Activated CD8-positive, alpha-beta memory T cell treated with anti-CD3 and anti-CD28 coated beads for 48 hours (primary cell): ENCODE data around the gene KLHL41.
"Not testable (repeated sequence)": the region's sequence is repeated elsewhere in the genome, so short reads cannot be mapped to it uniquely, and the experiment has no call there.

Experiments
- DNase-seq, 3 experiments: peaks; one replicate each; pipeline ENCODE4 v3.0.0-alpha.2; 2020; ENCODE audit warnings: low read depth in 2 of 3, low spot score in 2 of 3

The KLHL41 gene

DNA sequence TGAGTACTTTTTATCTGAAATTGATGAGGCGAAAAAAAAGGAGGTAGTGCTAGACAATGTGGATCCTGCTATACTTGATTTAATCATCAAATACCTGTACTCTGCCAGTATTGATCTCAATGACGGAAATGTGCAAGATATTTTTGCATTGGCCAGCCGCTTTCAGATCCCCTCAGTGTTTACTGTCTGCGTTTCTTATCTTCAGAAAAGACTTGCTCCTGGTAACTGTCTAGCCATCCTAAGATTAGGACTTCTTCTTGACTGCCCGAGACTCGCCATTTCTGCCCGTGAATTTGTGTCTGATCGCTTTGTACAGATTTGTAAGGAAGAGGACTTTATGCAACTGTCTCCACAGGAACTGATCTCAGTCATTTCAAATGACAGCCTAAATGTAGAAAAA, 453 bp downstream of the KLHL41 start:
- no peak for DNase-seq

DNA sequence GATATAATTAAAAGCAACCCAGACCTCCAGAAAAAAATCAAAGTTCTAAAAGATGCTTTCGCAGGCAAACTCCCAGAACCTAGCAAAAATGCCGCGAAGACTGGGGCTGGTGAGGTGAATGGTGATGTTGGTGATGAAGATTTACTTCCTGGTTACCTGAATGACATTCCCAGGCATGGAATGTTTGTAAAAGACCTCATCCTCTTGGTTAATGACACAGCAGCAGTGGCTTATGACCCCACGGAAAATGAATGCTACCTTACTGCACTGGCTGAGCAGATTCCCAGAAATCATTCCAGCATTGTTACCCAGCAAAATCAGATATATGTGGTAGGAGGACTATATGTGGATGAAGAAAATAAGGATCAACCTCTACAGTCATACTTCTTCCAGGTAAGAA, 994 bp downstream of the KLHL41 start:
- DNase-seq: no peak

DNA sequence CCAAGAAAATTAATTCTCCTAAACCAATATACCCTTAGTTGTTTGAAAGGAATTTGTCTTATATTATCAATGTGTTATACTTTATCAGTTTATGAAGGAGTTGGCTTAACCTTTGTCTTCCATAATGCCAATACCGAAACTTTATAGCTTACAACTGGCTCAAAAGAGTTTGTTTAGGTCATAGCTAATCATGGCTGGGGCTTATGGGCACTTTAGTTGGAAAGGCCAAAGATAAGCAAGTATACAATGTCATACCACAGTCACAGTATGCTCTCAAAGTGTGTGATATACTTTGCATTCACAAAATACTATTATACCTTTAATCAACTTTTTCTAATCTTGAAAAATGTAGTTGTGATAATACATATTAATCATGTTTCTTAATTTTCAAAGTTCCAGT, 2.3 kb downstream of the KLHL41 start:
- no peak for DNase-seq

DNA sequence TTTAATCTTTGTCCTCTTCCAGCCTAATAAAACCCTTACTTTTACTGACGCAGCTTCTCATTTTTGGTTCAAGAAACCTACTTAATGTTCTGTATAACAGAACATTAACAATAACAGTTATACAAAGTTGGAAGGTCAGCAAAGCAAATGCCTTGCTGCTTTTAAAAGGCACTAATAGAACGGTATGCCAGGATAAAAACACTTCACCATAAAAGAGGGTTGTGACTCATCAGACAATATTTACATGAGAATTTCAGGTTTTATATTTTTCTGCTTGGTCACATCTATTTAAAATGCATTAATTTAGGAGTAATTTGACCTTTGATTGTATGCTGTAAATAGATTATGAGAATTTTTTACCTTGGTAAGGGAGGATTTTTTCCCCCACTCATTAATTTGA, 3.0 kb downstream of the KLHL41 start:
- DNase-seq: no peak

DNA sequence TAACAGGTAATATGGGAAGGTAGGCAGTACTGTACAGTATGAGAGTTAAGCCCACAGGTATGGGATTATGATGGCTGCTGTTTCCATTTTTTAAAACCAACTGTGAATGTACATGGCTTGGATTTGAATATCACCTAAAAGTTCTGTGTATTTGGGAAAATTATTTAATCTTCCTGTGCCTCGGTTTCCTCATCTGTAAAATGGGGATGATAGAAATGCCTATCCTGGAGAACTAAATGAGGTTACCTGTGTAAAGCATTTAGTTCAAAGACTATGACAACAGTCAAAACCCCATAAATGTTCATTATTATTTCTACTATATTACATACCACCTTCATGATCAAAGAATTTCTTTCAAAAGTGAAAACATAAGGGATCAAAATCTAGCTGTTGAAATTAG, 3.6 kb downstream of the KLHL41 start:
- no peak for DNase-seq

DNA sequence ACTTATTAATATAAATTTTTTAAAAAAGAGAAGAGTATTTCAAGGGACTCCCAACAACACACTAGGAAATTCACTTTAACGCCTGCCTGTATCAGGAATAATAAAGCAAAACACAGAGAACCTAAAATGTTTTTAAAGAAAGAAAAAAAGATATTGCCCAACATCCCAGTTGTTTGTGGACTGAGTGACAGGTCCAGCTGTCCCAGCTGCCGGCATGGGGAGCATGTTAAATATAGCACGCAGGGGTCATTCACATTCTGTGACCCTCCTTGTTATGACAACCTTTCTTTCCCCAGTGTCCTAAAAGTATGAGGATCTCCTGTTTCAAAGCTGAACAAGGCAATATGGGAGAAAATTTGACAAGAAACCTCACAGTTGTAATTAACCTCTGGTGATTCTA, 4.4 kb downstream of the KLHL41 start:
- no peak for DNase-seq

DNA sequence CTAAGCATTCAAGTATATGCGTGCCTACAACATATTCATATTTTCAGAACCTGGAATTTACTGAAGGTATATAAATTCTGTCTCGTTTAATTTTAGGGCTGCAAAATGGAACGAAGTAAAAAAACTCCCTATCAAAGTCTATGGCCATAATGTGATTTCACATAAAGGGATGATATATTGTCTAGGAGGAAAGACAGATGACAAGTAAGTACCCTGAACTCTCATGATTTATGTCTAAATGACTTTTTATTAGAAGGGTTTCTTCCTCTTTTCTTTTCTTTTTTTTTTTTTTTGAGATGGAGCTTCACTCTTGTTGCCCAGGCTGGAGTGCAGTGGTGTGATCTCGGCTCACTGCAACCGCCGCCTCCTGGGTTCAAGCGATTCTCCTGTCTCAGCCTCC, 5.3 kb downstream of the KLHL41 start:
- not testable (repeated sequence) for DNase-seq

DNA sequence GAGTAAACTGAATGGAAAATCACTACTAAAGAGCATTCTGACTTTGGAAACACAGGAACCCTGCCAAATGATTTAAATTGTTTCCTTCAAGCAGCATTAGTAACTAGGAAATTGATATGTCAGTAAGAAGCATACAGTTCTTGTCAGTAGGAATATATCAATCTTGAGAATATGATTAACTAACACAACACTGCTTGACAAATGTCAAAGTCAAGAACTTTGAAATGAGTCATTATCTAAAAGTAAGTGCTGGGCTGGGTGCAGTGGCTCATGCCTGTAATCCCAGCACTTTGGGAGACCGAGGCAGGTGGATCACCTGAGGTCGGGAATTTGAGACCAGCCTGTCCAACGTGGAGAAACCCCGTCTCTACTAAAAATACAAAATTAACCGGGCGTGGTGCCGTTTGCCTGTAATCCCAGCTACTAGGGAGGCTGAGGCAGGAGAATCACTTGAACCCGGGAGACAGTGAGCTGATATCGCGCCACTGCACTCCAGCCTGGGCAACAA, 7.0 kb downstream of the KLHL41 start:
- not testable (repeated sequence) for DNase-seq

DNA sequence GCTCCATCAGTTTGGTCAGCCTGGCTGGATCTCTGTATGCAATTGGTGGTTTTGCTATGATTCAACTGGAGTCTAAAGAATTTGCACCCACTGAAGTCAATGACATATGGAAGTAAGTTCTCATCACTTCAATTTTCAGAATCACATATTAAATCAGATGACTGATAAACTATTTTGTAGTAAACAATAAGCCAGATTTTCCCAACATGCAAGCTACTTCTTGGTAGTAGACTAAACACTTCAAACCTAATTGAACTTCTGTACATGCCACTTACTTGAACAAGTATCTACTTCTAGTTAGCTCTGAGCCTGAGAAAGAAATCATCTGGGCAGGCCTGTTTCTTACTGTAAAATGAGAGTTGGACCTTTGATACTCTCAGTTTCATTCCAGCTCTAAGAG, 11.4 kb downstream of the KLHL41 start:
- DNase-seq: no peak

DNA sequence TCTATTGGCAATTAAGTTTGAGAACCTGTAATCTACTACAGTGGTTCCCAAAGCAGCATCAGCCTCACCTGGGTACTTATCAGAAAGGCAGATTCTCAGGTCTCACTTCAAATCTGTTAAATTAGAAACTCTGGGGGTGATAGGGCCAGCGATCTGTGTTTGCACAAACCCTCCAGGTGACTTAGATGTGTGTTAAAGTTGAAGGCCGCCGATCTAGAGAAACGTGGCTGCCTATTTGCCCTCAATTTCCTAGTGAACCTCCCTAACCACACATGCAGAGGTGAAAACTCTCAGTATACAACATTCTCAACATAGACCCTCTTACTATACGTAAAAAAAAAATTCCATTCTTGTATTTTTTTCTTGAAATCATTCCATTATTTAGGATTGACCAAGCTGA, 14.2 kb downstream of the KLHL41 start:
- no peak for DNase-seq

DNA sequence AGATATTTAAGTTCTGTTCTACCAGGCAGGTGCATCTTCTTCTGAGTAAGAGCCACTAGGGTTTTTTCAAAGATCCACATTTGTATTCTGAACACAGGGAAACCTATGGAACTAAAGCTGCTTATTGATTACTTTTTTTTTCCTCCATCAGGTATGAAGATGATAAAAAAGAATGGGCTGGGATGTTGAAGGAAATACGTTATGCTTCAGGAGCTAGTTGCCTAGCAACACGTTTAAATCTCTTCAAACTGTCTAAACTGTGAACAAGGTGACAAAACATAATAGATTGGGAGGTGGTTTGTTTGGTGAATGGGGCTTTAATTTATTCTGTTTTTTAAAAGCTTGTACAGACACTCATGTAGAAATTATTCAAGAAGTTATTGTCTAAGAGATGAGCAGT, 15.9 kb downstream of the KLHL41 start:
- no peak for DNase-seq

DNA sequence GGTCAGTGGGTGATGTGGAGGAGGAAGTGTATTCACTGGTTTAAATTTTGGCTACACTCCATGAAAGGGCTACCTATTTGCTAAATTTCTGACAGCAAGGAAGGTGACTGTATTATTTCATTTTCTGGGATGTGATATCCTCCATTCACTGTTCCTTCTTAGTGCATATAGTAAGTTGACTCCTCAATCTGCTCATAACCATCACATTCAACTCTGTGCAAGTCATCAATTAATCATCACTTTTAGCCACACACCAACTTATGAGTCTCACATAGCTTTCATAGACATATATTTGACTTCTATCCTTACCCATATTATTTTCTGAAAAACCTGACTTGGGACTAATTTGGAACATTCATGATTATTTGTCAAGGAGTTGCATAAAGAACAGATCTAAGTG, 16.9 kb downstream of the KLHL41 start:
- no peak for DNase-seq

DNA sequence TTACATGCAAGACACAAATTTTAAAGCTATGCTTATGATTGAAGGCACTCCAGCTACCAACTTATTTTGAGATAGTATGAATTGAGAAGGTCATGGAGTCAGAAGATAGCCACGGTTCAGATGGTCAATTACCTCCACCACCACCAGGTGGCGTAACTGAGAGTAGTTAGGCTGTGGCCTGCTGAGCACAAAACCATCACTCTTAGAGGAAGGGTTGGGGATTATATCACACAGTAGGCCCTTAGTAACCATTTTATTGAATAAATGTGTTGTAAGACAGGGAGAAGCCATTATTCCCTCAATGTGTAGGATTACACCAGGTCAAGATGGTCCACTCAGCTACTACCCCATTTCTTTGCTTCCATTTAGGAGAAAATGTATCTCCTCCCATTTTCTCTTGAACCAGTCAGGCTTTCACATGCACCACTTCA, 18.8 kb downstream of the KLHL41 start:
- peak; percentile 28 to 63 (median 53) for DNase-seq

DNA sequence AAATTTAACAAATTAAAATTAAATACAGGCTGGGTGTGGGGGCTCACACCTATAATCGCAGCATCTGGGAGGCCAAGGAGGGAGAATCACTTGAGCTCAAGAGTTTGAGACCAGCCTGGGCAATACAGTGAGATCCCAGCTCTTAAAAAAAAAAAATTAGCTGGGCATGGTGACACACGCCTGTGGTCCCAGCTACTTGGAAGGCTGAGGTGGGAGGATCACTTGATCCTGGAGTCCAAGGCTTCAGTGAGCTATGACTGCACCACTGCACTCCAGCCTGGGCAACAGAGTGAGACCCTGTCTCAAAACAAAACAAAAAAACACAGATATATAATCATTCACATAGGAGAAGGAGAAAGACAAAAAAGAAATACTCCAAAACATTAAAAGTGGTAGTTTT, 30.0 kb downstream of the KLHL41 start:
- DNase-seq: not testable (repeated sequence)

DNA sequence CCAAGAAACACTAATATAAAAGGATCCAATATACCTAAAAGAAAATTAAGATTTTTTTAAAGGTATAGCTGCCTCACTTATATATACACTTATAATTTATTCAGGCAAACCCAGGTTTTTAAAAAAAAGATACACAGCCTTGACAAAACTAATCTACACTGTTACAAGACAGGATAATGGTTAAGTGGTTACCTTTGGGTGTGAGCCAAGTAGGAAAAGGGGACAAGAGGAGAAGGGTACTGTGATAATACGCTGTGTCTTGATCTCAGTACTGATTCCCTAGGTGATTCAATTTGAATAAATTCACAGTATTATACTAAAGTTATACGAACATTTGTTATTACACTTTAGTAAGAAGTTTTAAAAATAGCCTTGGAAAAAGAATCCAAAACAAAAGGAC, 30.6 kb downstream of the KLHL41 start:
- DNase-seq: no peak

DNA sequence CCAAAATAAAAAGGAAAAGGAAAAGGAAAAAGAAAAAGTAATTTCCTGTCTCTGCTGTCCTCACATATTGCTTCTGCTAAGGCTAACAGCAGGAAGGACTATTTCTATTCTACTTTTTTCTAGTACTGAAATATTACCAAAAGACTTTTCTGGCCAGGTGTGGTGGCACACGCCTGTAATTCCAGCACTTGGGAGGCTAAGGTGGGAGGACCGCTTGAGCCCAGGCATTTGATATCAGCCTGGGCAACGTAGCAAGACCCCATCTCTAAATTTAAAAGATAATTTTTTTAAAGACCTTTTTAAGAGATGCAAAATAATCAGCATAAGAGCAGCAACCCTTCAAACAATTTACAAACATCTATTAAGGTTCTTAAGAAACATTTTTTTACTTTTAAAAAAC, 32.9 kb downstream of the KLHL41 start:
- DNase-seq: no peak

DNA sequence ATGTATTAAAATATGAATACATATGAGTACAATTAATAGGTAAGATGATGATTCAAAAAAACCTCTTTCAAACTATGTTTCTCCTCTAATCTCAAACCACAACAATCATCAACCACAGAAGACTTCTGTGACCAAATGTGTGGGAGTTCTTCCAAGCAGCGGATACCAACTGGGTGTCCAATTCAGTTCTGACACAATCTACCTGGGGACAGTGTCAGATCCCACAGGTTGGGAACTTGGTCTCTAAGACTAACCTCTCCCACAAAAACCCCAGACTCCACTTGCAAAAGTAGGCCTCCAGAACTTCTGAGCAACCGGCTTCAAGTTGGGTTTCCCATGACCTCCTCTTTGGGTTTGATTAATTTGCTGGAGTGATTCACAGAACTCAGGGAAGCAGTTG, 37.3 kb downstream of the KLHL41 start:
- DNase-seq: no peak

DNA sequence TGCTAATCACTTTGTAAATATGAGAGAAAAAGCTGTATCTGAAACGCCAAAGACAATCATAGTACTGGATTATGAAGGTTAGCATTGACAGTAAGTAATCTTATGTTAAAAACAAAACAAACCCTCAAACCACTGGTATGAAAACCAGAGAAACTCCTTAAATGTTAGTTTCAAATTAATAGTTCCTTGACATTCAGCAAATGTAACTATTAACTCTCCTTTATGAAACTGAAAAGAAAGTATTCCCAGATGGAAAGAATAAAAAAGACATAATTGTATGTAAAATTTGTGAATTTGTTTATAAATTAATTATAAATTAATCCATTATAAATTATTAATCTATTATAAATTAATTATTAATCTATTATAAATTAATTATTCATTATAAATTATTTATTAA, 51.9 kb downstream of the KLHL41 start:
- DNase-seq: no peak

DNA sequence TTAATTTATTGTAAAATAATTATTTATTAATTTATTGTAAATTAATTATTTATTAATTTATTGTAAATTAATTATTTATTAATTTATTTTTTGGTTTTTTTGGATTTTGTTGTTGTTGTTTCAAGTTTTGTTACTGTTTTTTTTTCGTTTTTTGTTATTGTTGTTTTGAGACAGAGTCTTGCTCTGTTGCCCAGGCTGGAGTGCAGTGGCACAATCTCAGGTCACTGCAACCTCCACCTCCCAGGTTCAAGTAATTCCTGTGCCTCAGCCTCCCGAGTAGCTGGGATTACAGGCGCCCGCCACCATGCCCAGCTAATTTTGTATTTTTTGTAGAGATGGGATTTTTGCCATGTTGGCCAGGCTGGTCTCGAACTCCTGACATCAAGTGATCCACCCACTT, 52.6 kb downstream of the KLHL41 start:
- DNase-seq: not testable (repeated sequence)

DNA sequence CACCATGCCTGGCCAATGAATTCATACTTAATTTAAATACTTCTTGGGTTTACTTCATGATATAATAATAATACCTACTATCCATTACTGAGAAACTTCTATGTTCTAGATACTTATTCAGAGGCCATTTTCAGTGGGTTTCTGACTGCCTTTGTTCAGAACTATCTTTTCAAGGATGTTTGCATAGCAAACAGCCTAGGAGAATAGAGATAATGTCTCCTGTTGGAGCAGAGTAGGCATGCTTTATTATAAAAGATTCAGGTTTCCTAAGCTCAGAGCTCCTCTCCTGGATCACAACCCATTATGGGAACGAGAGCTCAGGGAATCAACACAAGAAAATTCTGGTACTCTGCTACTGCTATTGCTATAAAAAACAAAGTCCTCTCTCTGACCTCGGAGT, 53.0 kb downstream of the KLHL41 start:
- no peak for DNase-seq

DNA sequence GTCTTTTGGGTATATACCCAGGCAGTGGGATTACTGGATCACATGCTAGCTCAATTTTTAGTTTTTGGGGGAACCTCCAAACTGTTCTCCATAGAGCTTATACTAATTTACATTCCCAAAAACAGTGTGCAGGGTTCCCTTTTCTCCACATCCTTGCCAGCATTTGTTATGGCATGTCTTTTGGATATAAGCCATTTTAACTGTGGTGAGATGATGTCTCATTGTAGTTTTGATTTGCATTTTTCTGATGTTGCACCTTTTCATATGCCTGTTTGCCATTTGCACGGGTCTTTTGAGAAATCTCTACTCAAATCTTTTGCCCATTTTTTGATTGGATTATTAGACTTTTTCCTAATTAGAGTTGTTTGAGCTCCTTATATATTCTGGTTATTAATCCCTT, 56.2 kb downstream of the KLHL41 start:
- no peak for DNase-seq

DNA sequence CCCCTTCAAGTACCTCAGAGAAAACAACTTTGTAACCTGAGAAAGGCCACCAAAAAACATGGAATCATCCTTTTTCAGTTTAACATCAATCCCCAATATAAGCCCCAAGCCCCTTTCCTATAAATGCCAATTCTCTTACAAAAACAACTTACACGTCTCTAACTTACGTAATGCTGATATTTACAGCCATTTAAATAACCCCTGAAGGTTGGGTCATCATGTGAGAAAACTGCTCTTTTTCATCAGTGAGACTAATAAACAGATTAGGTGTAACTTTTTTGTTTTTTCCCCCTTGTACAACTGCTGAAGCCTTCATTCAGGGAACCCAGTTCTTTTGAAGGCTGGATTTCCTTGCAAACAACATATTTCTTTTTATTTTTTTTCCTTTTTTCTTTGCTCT, 60.4 kb downstream of the KLHL41 start:
- no peak for DNase-seq

DNA sequence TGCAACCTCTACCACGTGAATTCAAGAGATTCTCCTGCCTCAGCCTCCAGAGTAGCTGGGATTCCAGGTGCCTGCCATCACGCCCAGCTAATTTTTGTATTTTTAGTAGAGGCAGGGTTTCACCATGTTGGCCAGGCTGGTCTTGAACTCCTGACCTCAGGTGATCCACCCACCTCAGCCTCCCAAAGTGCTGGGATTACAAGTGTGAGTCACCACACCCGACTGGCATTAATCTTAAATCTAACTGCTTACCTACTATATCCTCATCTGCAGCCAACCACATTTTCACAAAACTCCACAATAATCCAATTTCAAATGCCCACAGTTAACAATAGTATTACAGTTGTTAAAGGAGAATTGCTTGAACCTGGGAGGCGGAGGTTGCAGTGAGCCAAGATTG, 61.2 kb downstream of the KLHL41 start:
- not testable (repeated sequence) for DNase-seq

DNA sequence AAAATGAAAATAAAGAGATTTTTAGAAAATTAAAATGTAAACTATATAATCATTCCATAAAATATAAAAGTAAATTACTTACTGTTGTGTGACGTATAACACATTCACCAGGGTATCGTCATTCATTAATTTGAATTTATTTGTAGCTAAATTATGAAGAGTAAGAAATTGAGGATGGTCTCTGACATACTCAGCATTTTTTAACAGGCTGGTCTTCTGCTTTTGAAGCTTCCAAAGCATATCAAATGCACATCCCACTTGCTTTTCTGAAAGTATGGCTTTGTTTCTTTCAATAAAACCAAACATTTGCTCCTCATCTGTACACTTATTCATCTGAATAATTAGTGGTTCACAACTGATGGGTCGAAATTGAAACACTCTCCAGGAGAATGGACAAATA, 62.1 kb downstream of the KLHL41 start:
- no peak for DNase-seq
